H1 (cell line): ENCODE results near the gene ABCD1. TPM values are rescaled to one million over a fixed set of nuclear protein-coding genes. Genes with fewer than 3 reads are reported as not detected.

Source experiments
- CTCF ChIA-PET: fragments of 300-600 bp; sonication (Branson Sonifier 250); formaldehyde crosslinking; loops from one replicate; lab custom pipeline; 2021; ENCODE audit not compliant: partially characterized antibody; lab: Charles Lee
- POLR2A ChIA-PET: fragments of 300-600 bp; sonication (Branson Sonifier 250); formaldehyde crosslinking; loops from one replicate; lab custom pipeline; 2021; ENCODE audit warnings: inconsistent platforms; ENCODE audit not compliant: partially characterized antibody; lab: Charles Lee
- DNase-seq, 2 experiments: peaks; one replicate each; pipeline versions ENCODE4 v3.0.0 to v3.0.0-alpha.2; 2010 to 2022; ENCODE audit warnings: low spot score in 2 of 2, low read depth in 1 of 2, mixed read lengths in 1 of 2
- FAIRE-seq: peaks from 2 replicates; lab custom pipeline; 2011; peaks lifted over from hg19 to GRCh38; lab: Jason Lieb, UNC
- H2AFZ ChIP-seq: 2 replicates; pipeline ENCODE4 v1.8.1; 2012; ENCODE audit warnings: low read length, inconsistent platforms
- H2AK5ac ChIP-seq: 2 replicates; pipeline ENCODE4 v1.6.1; 2013; ENCODE audit warnings: low read depth, low read length
- H2BK120ac ChIP-seq: replicated peaks from 2 replicates; pipeline ENCODE3; 2013; ENCODE audit warnings: low read depth, low read length, inconsistent platforms
- H2BK12ac ChIP-seq: 2 replicates; pipeline ENCODE4 v1.6.1; 2013; ENCODE audit warnings: low read depth, low read length
- H2BK15ac ChIP-seq: 2 replicates; pipeline ENCODE4 v1.6.1; 2013; ENCODE audit warnings: low read length
- H2BK20ac ChIP-seq: 2 replicates; pipeline ENCODE4 v1.6.1; 2013; ENCODE audit warnings: low read length
- H2BK5ac ChIP-seq: 2 replicates; pipeline ENCODE4 v1.6.1; 2013; ENCODE audit warnings: low read depth, low read length
- H3K14ac ChIP-seq: 2 replicates; pipeline ENCODE4 v1.6.1; 2013; ENCODE audit warnings: inconsistent platforms; ENCODE audit not compliant: insufficient read length
- H3K18ac ChIP-seq: 2 replicates; pipeline ENCODE4 v1.6.1; 2013; ENCODE audit warnings: low read length; ENCODE audit errors: extremely low read depth
- H3K23ac ChIP-seq: 2 replicates; pipeline ENCODE4 v1.6.1; 2013; ENCODE audit warnings: inconsistent platforms; ENCODE audit not compliant: insufficient read length
- H3K23me2 ChIP-seq: 2 replicates; pipeline ENCODE4 v1.6.1; 2013; ENCODE audit warnings: low read depth, low read length
- H3K27ac ChIP-seq: 2 replicates; pipeline ENCODE4 v1.6.1; 2011; ENCODE audit warnings: low read depth, low read length, inconsistent platforms
- H3K27me3 ChIP-seq, 4 experiments: replicated peaks in 1 of 4; 1 replicate in 1 of 4; 2 replicates in 3 of 4; pipeline versions ENCODE4 v1.6.1 to v1.8.1; 2011 to 2013; ENCODE audit warnings: low read length in 3 of 4, mild to moderate bottlenecking in 3 of 4, inconsistent platforms in 2 of 4, mixed read lengths in 2 of 4, moderate library complexity in 1 of 4; ENCODE audit not compliant: control insufficient read depth in 3 of 4, insufficient read depth in 3 of 4; ENCODE audit errors: extremely low read depth in 1 of 4
- H3K36me3 ChIP-seq, 4 experiments: 2 replicates each; pipeline versions ENCODE4 v1.6.1 to v1.8.1; 2011 to 2013; ENCODE audit warnings: mild to moderate bottlenecking in 4 of 4, low read length in 3 of 4, moderate library complexity in 2 of 4, control low read depth in 1 of 4, inconsistent platforms in 1 of 4; ENCODE audit not compliant: insufficient read depth in 4 of 4, control insufficient read depth in 2 of 4
- H3K4ac ChIP-seq: replicated peaks from 2 replicates; pipeline ENCODE3; 2013; ENCODE audit warnings: low read length, low read depth, mixed read lengths, inconsistent platforms; ENCODE audit not compliant: insufficient read length
- H3K4me1 ChIP-seq, 4 experiments: replicated peaks in 1 of 4; 1 replicate in 1 of 4; 2 replicates in 3 of 4; pipeline versions ENCODE4 v1.6.1 to v1.8.1; 2011 to 2013; ENCODE audit warnings: low read length in 3 of 4, inconsistent platforms in 2 of 4, mixed read lengths in 1 of 4; ENCODE audit not compliant: insufficient read depth in 4 of 4, control insufficient read depth in 3 of 4
- H3K4me2 ChIP-seq, 2 experiments: 2 replicates each; pipeline versions ENCODE4 v1.6.1 to v1.8.1; 2011 to 2013; ENCODE audit warnings: low read depth in 2 of 2, low read length in 2 of 2, control low read depth in 1 of 2, inconsistent platforms in 1 of 2, mild to moderate bottlenecking in 1 of 2; ENCODE audit not compliant: insufficient read depth in 1 of 2
- H3K4me3 ChIP-seq, 4 experiments: fragments of 200-600, 300-600 bp in 1 of 4; sonication (generic), shearing (Covaris generic), sonication (Bioruptor Twin) in 1 of 4; 2 replicates each; pipeline versions ENCODE4 v1.5.1 to v1.8.1; 2011 to 2016; ENCODE audit warnings: low read length in 4 of 4, low read depth in 3 of 4, control low read depth in 2 of 4, inconsistent platforms in 2 of 4, mild to moderate bottlenecking in 2 of 4, mixed read lengths in 1 of 4, moderate library complexity in 1 of 4; ENCODE audit not compliant: insufficient read depth in 2 of 4; ENCODE audit errors: extremely low read depth in 1 of 4
- H3K56ac ChIP-seq: replicated peaks from 2 replicates; pipeline ENCODE3; 2013; ENCODE audit warnings: low read depth, mild to moderate bottlenecking, mixed read lengths, low read length, inconsistent platforms; ENCODE audit not compliant: insufficient read length
- H3K79me1 ChIP-seq: 2 replicates; pipeline ENCODE4 v1.6.1; 2013; ENCODE audit warnings: low read depth, low read length, control low read depth
- H3K79me2 ChIP-seq, 2 experiments: 2 replicates each; pipeline versions ENCODE4 v1.6.1 to v1.8.1; 2012 to 2013; ENCODE audit warnings: low read length in 2 of 2, mild to moderate bottlenecking in 2 of 2, inconsistent platforms in 1 of 2; ENCODE audit not compliant: insufficient read depth in 2 of 2, control insufficient read depth in 1 of 2
- H3K9ac ChIP-seq, 4 experiments: replicated peaks in 1 of 4; 1 replicate in 1 of 4; 2 replicates in 3 of 4; pipeline versions ENCODE4 v1.6.1 to v1.8.1; 2011 to 2013; ENCODE audit warnings: low read depth in 3 of 4, low read length in 3 of 4, control low read depth in 2 of 4, mild to moderate bottlenecking in 2 of 4, moderate library complexity in 2 of 4, inconsistent platforms in 1 of 4; ENCODE audit errors: extremely low read depth in 1 of 4
- H3K9me3 ChIP-seq, 2 experiments: 2 replicates each; pipeline versions ENCODE4 v1.6.1 to v1.8.1; 2012 to 2013; ENCODE audit warnings: mild to moderate bottlenecking in 2 of 2, moderate library complexity in 2 of 2, control low read depth in 1 of 2, inconsistent platforms in 1 of 2, low read depth in 1 of 2, low read length in 1 of 2, mixed read lengths in 1 of 2; ENCODE audit not compliant: insufficient read depth in 2 of 2
- H4K20me1 ChIP-seq, 2 experiments: replicated peaks in 1 of 2; 2 replicates each; pipeline versions ENCODE3 to v1.8.1; 2011 to 2013; ENCODE audit warnings: inconsistent platforms in 2 of 2, low read length in 2 of 2, mild to moderate bottlenecking in 1 of 2; ENCODE audit not compliant: insufficient read depth in 2 of 2, control insufficient read depth in 1 of 2
- H4K5ac ChIP-seq: 2 replicates; pipeline ENCODE4 v1.6.1; 2013; ENCODE audit warnings: low read length, low read depth, mixed read lengths, inconsistent platforms; ENCODE audit not compliant: insufficient read length
- H4K8ac ChIP-seq: 2 replicates; pipeline ENCODE4 v1.8.0; 2013; ENCODE audit warnings: mild to moderate bottlenecking, moderate library complexity, low read length, inconsistent platforms; ENCODE audit not compliant: insufficient read depth; ENCODE audit errors: extremely low read depth
- H4K91ac ChIP-seq: replicated peaks from 2 replicates; pipeline ENCODE3; 2013; ENCODE audit warnings: low read length, mixed read lengths, inconsistent platforms; ENCODE audit not compliant: insufficient read length
- EGR1 ChIP-seq: IDR thresholded peaks from 2 replicates; pipeline ENCODE4 v1.6.1; 2011; ENCODE audit warnings: low read depth, low read length, borderline replicate concordance
- RAD21 ChIP-seq, 2 experiments: IDR thresholded peaks in 1 of 2; conservative IDR thresholded peaks in 1 of 2; 2 replicates each; pipeline ENCODE4 v1.6.1; 2011; ENCODE audit warnings: low read depth in 2 of 2, low read length in 2 of 2, improper control_type of control experiment in 1 of 2, inconsistent platforms in 1 of 2, mild to moderate bottlenecking in 1 of 2, moderate library complexity in 1 of 2
- USF2 ChIP-seq: IDR thresholded peaks from 2 replicates; pipeline ENCODE4 v1.6.1; 2011; ENCODE audit warnings: low read length, improper control_type of control experiment
- WGBS, 2 experiments: shearing (Covaris generic) in 1 of 2; methylation state at CpG; one replicate each; pipeline versions ENCODE4 v1.1.6 to v1.1.7; 2013 to 2015; ENCODE audit warnings: low lambda C conversion rate in 2 of 2, mixed read lengths in 2 of 2, inconsistent platforms in 1 of 2, low coverage in 1 of 2, missing lambda C conversion rate in 1 of 2; ENCODE audit not compliant: insufficient replicate concordance in 2 of 2, insufficient coverage in 1 of 2, insufficient read length in 1 of 2; ENCODE audit errors: extremely low coverage in 1 of 2, missing lambda C conversion rate in 1 of 2; 5-methylcytosine and 5-hydroxymethylcytosine counted together
- polyA plus RNA-seq, 7 experiments: library from polyadenylated mRNA; depleted of rRNA in 3 of 7; stranded (reverse) in 5 of 7; unstranded in 2 of 7; fragments of >200 nt in 5 of 7; fragments of 200-250 nt in 2 of 7; gene quantifications; 1 replicate in 5 of 7; 2 replicates in 1 of 7; 4 replicates in 1 of 7; pipeline versions ENCODE4 v1.2.1 to v1.2.3, GENCODE V29; 2011 to 2013; ENCODE audit warnings: missing spikeins in 2 of 7, mixed read lengths in 2 of 7
- total RNA-seq: library from RNA; stranded (reverse); fragmentation: NEBNext Ultra II Directional; extraction: Animal tissue kit (Norgen Biotek cat#: 25700); gene quantifications from 2 replicates; pipeline ENCODE4 v1.2.1, GENCODE V29; 2021
- TF ChIP-seq, protein P1 (sequence below), 3 experiments: IDR thresholded peaks; 1 replicate in 2 of 3; 2 replicates in 1 of 3; pipeline versions ENCODE4 v1.5.1 to v1.6.1; 2011; ENCODE audit warnings: low read length in 3 of 3, mild to moderate bottlenecking in 3 of 3, inconsistent platforms in 2 of 3, low read depth in 1 of 3, moderate library complexity in 1 of 3; ENCODE audit not compliant: insufficient read depth in 1 of 3; ENCODE audit errors: control extremely low read depth in 1 of 3

The ABCD1 gene
- total and polyA plus RNA-seq, 2 of the 8 experiments (the other 6 are each of a cell fraction or from before 2014, with no cell fraction given), result 3.1 to 6.6 TPM

DNA sequence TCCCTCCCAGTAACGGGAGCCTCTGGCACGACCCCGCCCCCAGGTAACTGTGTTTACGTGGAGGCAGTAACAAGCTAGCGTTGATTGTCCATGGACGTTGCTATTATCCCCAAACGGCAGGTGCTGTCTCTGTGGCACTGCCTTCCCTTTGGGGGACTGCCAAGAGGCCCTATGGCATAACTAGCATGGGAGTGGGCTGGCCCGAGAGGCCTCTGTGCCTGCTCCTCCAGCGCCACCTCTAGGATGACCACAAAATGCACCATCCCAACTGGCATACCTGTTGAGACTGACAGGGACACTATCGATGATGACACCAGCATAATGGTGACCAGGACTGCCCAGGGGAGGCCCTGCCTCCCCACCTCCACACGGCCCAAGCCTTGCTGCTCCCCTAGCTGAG lies 57.7 kb downstream of the ABCD1 start:
- DNase-seq, result no peak
- WGBS, 2 experiments, result 84% methylated on average over 11 of the region's 11 CpGs; no CpG with 5 or more reads in 1 of the 2 experiments
- Histone ChIP-seq H3K27ac (no peak overlapping the region), H2BK12ac (no peak overlapping the region), H4K8ac (no peak overlapping the region), H3K18ac (no peak overlapping the region), H3K9ac (no peak overlapping the region), H2BK5ac (no peak overlapping the region), H2AFZ (no peak overlapping the region), H3K4me1 (no peaks in the 10 kb centered on the region), H3K14ac (no peak overlapping the region), H4K5ac (no peak overlapping the region), H3K23ac (no peak overlapping the region), H3K9me3 (no peaks in the 10 kb centered on the region), H3K79me2 (no peaks in the 10 kb centered on the region), H3K4me2 (no peak overlapping the region), H3K36me3 (peaks cover 0 to under 1% (median 0%) of the 10 kb centered on the region in 4 experiments; a peak in 2 of 8 replicates), H3K79me1 (no peaks in the 10 kb centered on the region), H3K4ac (no peak overlapping the region), H2AK5ac (no peak overlapping the region), H2BK20ac (no peak overlapping the region), H4K20me1 (peaks cover 0 to 1% of the 10 kb centered on the region in 2 experiments), H3K23me2 (no peaks in the 10 kb centered on the region), H3K56ac (no peak overlapping the region), H4K91ac (no peak overlapping the region), H3K4me3 (no peak overlapping the region), H3K27me3 (no peaks in the 10 kb centered on the region), H2BK15ac (no peak overlapping the region), H2BK120ac (no peak overlapping the region)
- peak; percentile 48 for FAIRE-seq
- TF ChIP-seq, protein P1, sequence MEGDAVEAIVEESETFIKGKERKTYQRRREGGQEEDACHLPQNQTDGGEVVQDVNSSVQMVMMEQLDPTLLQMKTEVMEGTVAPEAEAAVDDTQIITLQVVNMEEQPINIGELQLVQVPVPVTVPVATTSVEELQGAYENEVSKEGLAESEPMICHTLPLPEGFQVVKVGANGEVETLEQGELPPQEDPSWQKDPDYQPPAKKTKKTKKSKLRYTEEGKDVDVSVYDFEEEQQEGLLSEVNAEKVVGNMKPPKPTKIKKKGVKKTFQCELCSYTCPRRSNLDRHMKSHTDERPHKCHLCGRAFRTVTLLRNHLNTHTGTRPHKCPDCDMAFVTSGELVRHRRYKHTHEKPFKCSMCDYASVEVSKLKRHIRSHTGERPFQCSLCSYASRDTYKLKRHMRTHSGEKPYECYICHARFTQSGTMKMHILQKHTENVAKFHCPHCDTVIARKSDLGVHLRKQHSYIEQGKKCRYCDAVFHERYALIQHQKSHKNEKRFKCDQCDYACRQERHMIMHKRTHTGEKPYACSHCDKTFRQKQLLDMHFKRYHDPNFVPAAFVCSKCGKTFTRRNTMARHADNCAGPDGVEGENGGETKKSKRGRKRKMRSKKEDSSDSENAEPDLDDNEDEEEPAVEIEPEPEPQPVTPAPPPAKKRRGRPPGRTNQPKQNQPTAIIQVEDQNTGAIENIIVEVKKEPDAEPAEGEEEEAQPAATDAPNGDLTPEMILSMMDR (IDR thresholded peaks at IDR 0.05; ENCODE audit: control extremely low read depth in 1 of 3, insufficient read depth in 1 of 3, low read depth in 1 of 3, low read length in 3 of 3), result peak in 2 of 3 experiments; percentile 43 to 64; a peak in 3 of 4 replicates
- TF ChIP-seq RAD21 (IDR thresholded peaks at IDR 0.05 in 1 of 2, conservative IDR thresholded peaks at IDR 0.05 in 1 of 2; ENCODE audit: low read depth in 2 of 2, low read length in 2 of 2) (peak; percentile 55 to 61), USF2 (no peak), EGR1 (no peak)
- POLR2A ChIA-PET, result interaction anchor here (1.0 to 1.7 kb wide), 4 partner anchors 10 to 17 kb away, joined by 3 to 10 read pairs (median 4); partner anchors contain the start of genes IDH3G and SSR4
- CTCF ChIA-PET, result interaction anchor here (0.6 to 2.8 kb wide), 14 partner anchors 9 to 157 kb away, joined by 3 to 14 read pairs (median 3); partner anchors contain the start of genes IDH3G and SSR4
